ENCODE measurements around the gene CDH13. TPM values are rescaled to one million over a fixed set of nuclear protein-coding genes. Genes with fewer than 3 reads are reported as not detected.

Gene CDH13
- total RNA-seq, 1 donor from 2014 or later = not detected

DNA sequence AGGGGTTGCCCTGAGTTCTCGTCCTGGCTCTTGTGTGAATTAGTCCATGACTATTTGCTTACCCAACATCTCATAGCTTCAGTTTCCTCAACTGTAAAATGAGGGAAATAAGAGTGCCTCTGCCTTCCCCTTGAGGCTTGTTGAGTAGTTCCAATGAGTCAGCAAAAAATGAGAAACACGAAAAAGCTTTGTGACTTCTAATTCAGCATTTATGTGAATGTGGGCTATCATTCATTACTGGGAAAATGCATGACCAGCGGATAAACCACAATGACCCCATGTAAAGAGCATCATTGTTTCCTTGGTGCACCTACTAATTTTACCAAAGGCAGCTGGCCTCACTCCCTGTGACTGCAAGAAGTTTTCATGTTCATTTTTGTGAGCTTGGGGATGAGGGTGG is 806.4 kb downstream of the CDH13 start:
- Mint-ChIP-seq H3K27ac (no peak overlapping the region), H3K4me3 (no peak overlapping the region), H3K36me3 (ENCODE audit: low read depth) (no peaks in the 10 kb centered on the region), H3K9me3 (peaks cover 2% of the 10 kb centered on the region), H3K27me3 (peaks cover 2% of the 10 kb centered on the region), H3K4me1 (no peaks in the 10 kb centered on the region)
- intact Hi-C loops (cut with micrococcal nuclease) = no loop called here
- ATAC-seq (ENCODE audit: low read depth) (no peak), DNase-seq (no peak)
- ChIA-PET POLR2A (no interaction called here), CTCF (no interaction called here)
- TF ChIP-seq, protein P1, sequence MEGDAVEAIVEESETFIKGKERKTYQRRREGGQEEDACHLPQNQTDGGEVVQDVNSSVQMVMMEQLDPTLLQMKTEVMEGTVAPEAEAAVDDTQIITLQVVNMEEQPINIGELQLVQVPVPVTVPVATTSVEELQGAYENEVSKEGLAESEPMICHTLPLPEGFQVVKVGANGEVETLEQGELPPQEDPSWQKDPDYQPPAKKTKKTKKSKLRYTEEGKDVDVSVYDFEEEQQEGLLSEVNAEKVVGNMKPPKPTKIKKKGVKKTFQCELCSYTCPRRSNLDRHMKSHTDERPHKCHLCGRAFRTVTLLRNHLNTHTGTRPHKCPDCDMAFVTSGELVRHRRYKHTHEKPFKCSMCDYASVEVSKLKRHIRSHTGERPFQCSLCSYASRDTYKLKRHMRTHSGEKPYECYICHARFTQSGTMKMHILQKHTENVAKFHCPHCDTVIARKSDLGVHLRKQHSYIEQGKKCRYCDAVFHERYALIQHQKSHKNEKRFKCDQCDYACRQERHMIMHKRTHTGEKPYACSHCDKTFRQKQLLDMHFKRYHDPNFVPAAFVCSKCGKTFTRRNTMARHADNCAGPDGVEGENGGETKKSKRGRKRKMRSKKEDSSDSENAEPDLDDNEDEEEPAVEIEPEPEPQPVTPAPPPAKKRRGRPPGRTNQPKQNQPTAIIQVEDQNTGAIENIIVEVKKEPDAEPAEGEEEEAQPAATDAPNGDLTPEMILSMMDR (IDR thresholded peaks at IDR 0.05) = no peak

DNA sequence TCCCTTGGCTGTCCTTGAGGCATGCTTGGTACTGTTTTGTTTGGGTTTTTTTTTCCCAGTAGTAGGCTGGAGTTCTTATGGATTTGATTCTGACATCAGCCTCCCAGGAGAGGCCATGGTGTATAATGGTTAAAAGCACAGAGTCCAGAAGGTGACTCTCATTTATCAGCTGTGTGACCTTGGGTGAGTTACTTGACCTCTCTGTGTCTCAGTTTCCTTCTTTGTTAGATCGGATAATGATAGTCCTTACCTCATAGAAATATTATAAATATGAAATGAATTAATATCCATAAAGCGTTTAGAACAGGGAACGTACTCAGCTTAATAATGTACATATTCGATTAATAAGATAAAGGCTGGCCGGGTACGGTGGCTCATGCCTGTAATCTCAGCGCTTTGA is 810.3 kb downstream of the CDH13 start:
- no peak overlapping the region for H3K27ac Mint-ChIP-seq
- POLR2A ChIA-PET = no interaction called here
- H3K36me3 Mint-ChIP-seq (ENCODE audit: low read depth) = no peaks in the 10 kb centered on the region
- DNase-seq (no peak), ATAC-seq (ENCODE audit: low read depth) (no peak)
- H3K27me3 Mint-ChIP-seq = peaks cover 2% of the 10 kb centered on the region
- H3K4me1 Mint-ChIP-seq = no peaks in the 10 kb centered on the region
- no peaks in the 10 kb centered on the region for H3K9me3 Mint-ChIP-seq
- no peak overlapping the region for H3K4me3 Mint-ChIP-seq
- TF ChIP-seq, protein P1 (IDR thresholded peaks at IDR 0.05) = no peak
- CTCF ChIA-PET = no interaction called here
- intact Hi-C loops (cut with micrococcal nuclease) = no loop called here

GRCh38 chr16:83438326-83438725 is 811.6 kb downstream of the CDH13 start:
- Mint-ChIP-seq H3K27me3 (peaks cover 2% of the 10 kb centered on the region), H3K4me1 (no peaks in the 10 kb centered on the region), H3K27ac (no peak overlapping the region), H3K9me3 (no peaks in the 10 kb centered on the region), H3K36me3 (ENCODE audit: low read depth) (no peaks in the 10 kb centered on the region), H3K4me3 (no peak overlapping the region)
- TF ChIP-seq, protein P1 (IDR thresholded peaks at IDR 0.05) = no peak
- no peak for DNase-seq
- ATAC-seq (ENCODE audit: low read depth) = no peak
- ChIA-PET POLR2A (no interaction called here), CTCF (interaction anchor here (1.1 to 1.2 kb wide), 2 partner anchors 8 to 10 kb away, joined by 3 read pairs; no protein-coding TSS in a partner anchor)
- intact Hi-C loops (cut with micrococcal nuclease) = no loop called here

DNA sequence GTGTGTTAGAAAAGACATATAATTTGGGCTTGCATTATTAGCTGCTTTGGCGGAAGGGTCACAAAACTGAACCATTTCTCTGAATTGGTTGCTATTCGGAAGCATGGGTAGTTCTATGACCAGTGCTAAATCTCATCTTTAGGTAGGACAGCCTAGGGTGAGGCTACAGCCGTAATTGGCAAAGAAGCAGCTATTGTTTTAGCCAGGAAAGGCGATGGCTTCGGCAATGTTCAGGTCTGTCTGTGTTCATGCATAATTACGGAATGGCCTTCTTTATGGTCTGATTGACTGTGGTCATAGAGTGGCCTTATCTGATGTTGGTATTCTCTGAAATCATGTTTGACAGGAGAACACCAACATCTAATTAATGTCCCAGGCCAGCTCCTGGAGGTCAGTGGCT is 812.6 kb downstream of the CDH13 start:
- Mint-ChIP-seq H3K4me1 (no peaks in the 10 kb centered on the region), H3K27ac (no peak overlapping the region), H3K9me3 (no peaks in the 10 kb centered on the region), H3K36me3 (ENCODE audit: low read depth) (no peaks in the 10 kb centered on the region), H3K27me3 (peaks cover 2% of the 10 kb centered on the region), H3K4me3 (no peak overlapping the region)
- no peak for ATAC-seq (ENCODE audit: low read depth)
- intact Hi-C loops (cut with micrococcal nuclease) = no loop called here
- CTCF ChIA-PET = interaction anchor here (1.2 kb wide), 1 partner anchor 9 kb away, joined by 3 read pairs; no protein-coding TSS in a partner anchor
- TF ChIP-seq, protein P1 (IDR thresholded peaks at IDR 0.05) = no peak
- POLR2A ChIA-PET = no interaction called here
- DNase-seq = no peak

- Mint-ChIP-seq H3K4me3 (no peak overlapping the region), H3K27me3 (peaks cover 2% of the 10 kb centered on the region), H3K36me3 (ENCODE audit: low read depth) (no peaks in the 10 kb centered on the region), H3K27ac (no peak overlapping the region), H3K9me3 (no peaks in the 10 kb centered on the region), H3K4me1 (no peaks in the 10 kb centered on the region)
- no peak for DNase-seq
- intact Hi-C loops (cut with micrococcal nuclease) = no loop called here
- TF ChIP-seq, protein P1 (IDR thresholded peaks at IDR 0.05) = no peak
- ATAC-seq (ENCODE audit: low read depth) = no peak
- CTCF ChIA-PET = no interaction called here
- POLR2A ChIA-PET = no interaction called here
Observed at GRCh38 chr16:83441517-83441916, 814.7 kb downstream of the CDH13 start.

Data from activated B cell treated with CpG ODN at 0.5 μM for 24 hours (primary cell).